Smooth muscle cell (in vitro differentiated cells): ENCODE measurements around the gene PCBD2. TPM values are rescaled to one million over a fixed set of nuclear protein-coding genes. Genes with fewer than 3 reads are reported as not detected.

ENCODE experiments used
- DNase-seq: peaks from one replicate; lab custom pipeline; 2025; ENCODE audit not compliant: unreplicated experiment; lab: John Stamatoyannopoulos, UW
- H2AFZ ChIP-seq: fragments of 200-600 bp; sonication (generic); 2 replicates; pipeline ENCODE4 v1.6.0; 2016; ENCODE audit warnings: antibody characterized with exemption, low read depth, mild to moderate bottlenecking
- H3F3A ChIP-seq: fragments of 200-600 bp; sonication (generic); 2 replicates; pipeline ENCODE4 v1.6.0; 2017; ENCODE audit warnings: antibody characterized with exemption, low read depth
- H3K27ac ChIP-seq: fragments of 200-600 bp; sonication (generic); 2 replicates; pipeline ENCODE4 v1.5.1; 2016; ENCODE audit warnings: low read depth, mild to moderate bottlenecking
- H3K27me3 ChIP-seq: fragments of 200-600 bp; sonication (generic); 2 replicates; pipeline ENCODE4 v1.6.1; 2016; ENCODE audit warnings: low read depth, mild to moderate bottlenecking
- H3K36me3 ChIP-seq: fragments of 200-600 bp; sonication (generic); 2 replicates; pipeline ENCODE4 v1.5.1; 2016; ENCODE audit warnings: low read depth
- H3K4me1 ChIP-seq: fragments of 200-600 bp; sonication (generic); 2 replicates; pipeline ENCODE4 v1.5.1; 2016; ENCODE audit warnings: low read depth
- H3K4me2 ChIP-seq: fragments of 200-600 bp; sonication (generic); 2 replicates; pipeline ENCODE4 v1.6.0; 2016; ENCODE audit warnings: mild to moderate bottlenecking
- H3K4me3 ChIP-seq: fragments of 200-600 bp; sonication (generic); 2 replicates; pipeline ENCODE4 v1.5.1; 2016; ENCODE audit warnings: mild to moderate bottlenecking
- H3K79me2 ChIP-seq: fragments of 200-600 bp; sonication (generic); 2 replicates; pipeline ENCODE4 v1.6.0; 2016; ENCODE audit warnings: low read depth, mild to moderate bottlenecking
- H3K9ac ChIP-seq: fragments of 200-600 bp; sonication (generic); 2 replicates; pipeline ENCODE4 v1.6.0; 2016; ENCODE audit warnings: low read depth
- H3K9me3 ChIP-seq: fragments of 200-600 bp; sonication (generic); replicated peaks from 2 replicates; pipeline ENCODE4 v1.5.1; 2016; ENCODE audit warnings: low read depth
- H4K20me1 ChIP-seq: fragments of 200-600 bp; sonication (generic); 2 replicates; pipeline ENCODE4 v1.6.0; 2016; ENCODE audit warnings: low read depth
- WGBS: methylation state at CpG from one replicate; pipeline ENCODE4 v1.1.7; 2016; ENCODE audit warnings: low lambda C conversion rate; 5-methylcytosine and 5-hydroxymethylcytosine counted together
- polyA plus RNA-seq: library from polyadenylated mRNA; unstranded; fragments of >200 nt; fragmentation: Nextera tagmentation; extraction: Ambion mirVana; gene quantifications from 2 replicates; pipeline ENCODE4 v1.2.1, GENCODE V29; 2016
- total RNA-seq: library from RNA; depleted of rRNA; stranded (reverse); fragments of >200 nt; gene quantifications from 2 replicates; pipeline ENCODE4 v1.2.3, GENCODE V29; 2014
- TF ChIP-seq, protein P1 (sequence below): fragments of 200-600 bp; sonication (generic); IDR thresholded peaks from 2 replicates; pipeline ENCODE4 v1.5.1; 2017; ENCODE audit warnings: borderline replicate concordance, mild to moderate bottlenecking, antibody characterized with exemption; ENCODE audit not compliant: insufficient read depth, poor library complexity, severe bottlenecking

The PCBD2 gene
- total and polyA plus RNA-seq, 2 experiments from 2014 or later, result 2.4 to 3.3 TPM

DNA sequence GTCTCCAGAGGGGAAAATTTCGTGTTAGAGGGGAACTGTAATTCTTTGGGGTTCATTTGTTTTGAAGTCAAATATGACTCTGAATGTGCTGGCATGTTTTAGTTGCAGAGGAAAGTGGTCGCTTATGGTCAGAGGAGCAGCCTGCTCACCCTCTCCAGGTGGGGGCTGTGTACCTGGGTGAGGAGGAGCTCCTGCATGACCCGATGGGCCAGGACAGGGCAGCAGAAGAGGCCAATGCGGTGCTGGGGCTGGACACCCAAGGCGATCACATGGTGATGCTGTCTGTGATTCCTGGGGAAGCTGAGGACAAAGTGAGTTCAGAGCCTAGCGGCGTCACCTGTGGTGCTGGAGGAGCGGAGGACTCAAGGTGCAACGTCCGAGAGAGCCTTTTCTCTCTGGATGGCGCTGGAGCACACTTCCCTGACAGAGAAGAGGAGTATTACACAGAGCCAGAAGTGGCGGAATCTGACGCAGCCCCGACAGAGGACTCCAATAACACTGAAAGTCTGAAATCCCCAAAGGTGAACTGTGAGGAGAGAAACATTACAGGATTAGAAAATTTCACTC lies 17.3 kb upstream of the PCBD2 start:
- Histone ChIP-seq H3K4me3 (no peak overlapping the region), H3K9ac (no peak overlapping the region), H3K27ac (no peak overlapping the region), H3K9me3 (no peaks in the 10 kb centered on the region), H3K4me1 (no peaks in the 10 kb centered on the region), H4K20me1 (peaks cover 61% of the 10 kb centered on the region), H3K4me2 (no peak overlapping the region), H3K36me3 (no peaks in the 10 kb centered on the region), H3K27me3 (no peaks in the 10 kb centered on the region), H3K79me2 (peaks cover 64% of the 10 kb centered on the region), H2AFZ (no peak overlapping the region), H3F3A (no peaks in the 10 kb centered on the region)
- DNase-seq, result no peak
- TF ChIP-seq, protein P1, sequence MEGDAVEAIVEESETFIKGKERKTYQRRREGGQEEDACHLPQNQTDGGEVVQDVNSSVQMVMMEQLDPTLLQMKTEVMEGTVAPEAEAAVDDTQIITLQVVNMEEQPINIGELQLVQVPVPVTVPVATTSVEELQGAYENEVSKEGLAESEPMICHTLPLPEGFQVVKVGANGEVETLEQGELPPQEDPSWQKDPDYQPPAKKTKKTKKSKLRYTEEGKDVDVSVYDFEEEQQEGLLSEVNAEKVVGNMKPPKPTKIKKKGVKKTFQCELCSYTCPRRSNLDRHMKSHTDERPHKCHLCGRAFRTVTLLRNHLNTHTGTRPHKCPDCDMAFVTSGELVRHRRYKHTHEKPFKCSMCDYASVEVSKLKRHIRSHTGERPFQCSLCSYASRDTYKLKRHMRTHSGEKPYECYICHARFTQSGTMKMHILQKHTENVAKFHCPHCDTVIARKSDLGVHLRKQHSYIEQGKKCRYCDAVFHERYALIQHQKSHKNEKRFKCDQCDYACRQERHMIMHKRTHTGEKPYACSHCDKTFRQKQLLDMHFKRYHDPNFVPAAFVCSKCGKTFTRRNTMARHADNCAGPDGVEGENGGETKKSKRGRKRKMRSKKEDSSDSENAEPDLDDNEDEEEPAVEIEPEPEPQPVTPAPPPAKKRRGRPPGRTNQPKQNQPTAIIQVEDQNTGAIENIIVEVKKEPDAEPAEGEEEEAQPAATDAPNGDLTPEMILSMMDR, result no peak
- WGBS, result 91% methylated on average over 14 of the region's 14 CpGs

DNA sequence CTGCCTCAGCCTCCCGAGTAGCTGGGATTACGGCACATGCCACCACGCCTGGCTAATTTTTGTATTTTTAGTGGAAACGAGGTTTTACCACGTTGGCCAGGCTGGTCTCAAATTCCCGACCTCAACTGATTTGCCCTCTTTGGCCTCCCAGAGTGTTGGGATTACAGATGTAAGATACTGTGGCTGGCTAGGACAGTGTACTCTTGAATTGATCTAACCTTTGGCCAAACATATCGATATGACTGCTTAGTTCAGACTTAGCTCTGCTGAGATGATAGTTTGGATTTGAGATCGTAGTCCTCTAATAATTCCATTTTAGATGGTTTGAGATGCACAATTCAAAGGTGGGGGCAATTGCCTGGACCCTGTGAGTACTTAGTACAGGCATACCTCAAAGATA lies 15.6 kb upstream of the PCBD2 start:
- H3K79me2 ChIP-seq, result peaks cover 48% of the 10 kb centered on the region
- no peak overlapping the region for H3K9ac ChIP-seq
- H3K4me3 ChIP-seq, result no peak overlapping the region
- no peaks in the 10 kb centered on the region for H3K4me1 ChIP-seq
- no peaks in the 10 kb centered on the region for H3K27me3 ChIP-seq
- peaks cover 53% of the 10 kb centered on the region for H4K20me1 ChIP-seq
- DNase-seq, result no peak
- H3F3A ChIP-seq, result no peaks in the 10 kb centered on the region
- H3K27ac ChIP-seq, result no peak overlapping the region
- H3K9me3 ChIP-seq, result no peaks in the 10 kb centered on the region
- no peak overlapping the region for H3K4me2 ChIP-seq
- TF ChIP-seq, protein P1, result no peak
- no peak overlapping the region for H2AFZ ChIP-seq
- no peaks in the 10 kb centered on the region for H3K36me3 ChIP-seq
- 97% methylated on average over 8 of the region's 8 CpGs for WGBS

DNA sequence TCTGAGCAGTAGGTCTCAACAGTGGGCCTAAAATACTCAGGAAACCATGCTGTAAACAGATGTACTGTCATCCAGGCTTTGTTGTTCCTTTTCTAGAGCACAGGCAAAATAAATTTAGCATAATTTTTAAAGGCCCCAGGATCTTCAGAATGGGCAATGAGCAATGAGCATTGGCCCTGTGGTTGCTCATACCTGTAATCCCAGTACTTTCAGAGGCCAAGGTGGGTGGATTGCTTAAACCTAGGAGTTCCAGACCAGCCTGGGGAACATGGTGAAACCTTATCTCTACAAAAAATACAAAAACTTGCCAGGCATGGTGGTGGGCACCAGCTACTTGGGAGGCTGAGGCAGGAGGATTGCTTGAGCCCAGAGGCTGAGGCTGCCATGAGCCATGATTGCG lies 13.5 kb upstream of the PCBD2 start:
- H3K36me3 ChIP-seq, result no peaks in the 10 kb centered on the region
- peaks cover 32% of the 10 kb centered on the region for H4K20me1 ChIP-seq
- no peak overlapping the region for H3K4me2 ChIP-seq
- no peak overlapping the region for H3K9ac ChIP-seq
- H3K27ac ChIP-seq, result no peak overlapping the region
- DNase-seq, result no peak
- H3K4me3 ChIP-seq, result no peak overlapping the region
- H3F3A ChIP-seq, result no peaks in the 10 kb centered on the region
- peaks cover 30% of the 10 kb centered on the region for H3K79me2 ChIP-seq
- H3K27me3 ChIP-seq, result no peaks in the 10 kb centered on the region
- TF ChIP-seq, protein P1, result no peak
- no peaks in the 10 kb centered on the region for H3K4me1 ChIP-seq
- 100% methylated on average over 1 of the region's 1 CpG for WGBS
- H3K9me3 ChIP-seq, result no peaks in the 10 kb centered on the region
- H2AFZ ChIP-seq, result no peak overlapping the region

DNA sequence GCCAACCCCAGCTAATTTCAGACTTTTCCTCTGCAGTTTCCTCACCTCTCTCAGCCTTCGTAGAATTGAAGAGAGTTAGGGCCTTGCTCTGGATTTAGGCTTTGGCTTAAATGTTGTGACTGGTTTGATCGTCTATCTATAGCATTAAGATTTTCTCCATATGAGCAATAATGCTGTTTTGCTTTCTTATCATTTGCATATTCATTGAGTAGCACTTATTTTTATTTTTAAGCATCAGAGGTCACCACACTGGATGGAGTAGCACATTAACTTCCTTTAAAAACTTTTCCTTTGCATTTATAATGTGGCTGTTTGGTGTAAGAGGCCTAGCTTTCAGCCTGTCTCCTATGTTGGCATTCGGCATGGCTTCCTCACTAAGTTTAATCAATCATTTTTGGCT lies 12.6 kb upstream of the PCBD2 start:
- 98% methylated on average over 3 of the region's 3 CpGs for WGBS

More for the DNA sequence above, 12.6 kb upstream of the PCBD2 start:
- TF ChIP-seq, protein P1, result no peak
- no peak for DNase-seq
- H3K36me3 ChIP-seq, result no peaks in the 10 kb centered on the region
- no peaks in the 10 kb centered on the region for H3K9me3 ChIP-seq
- H3F3A ChIP-seq, result no peaks in the 10 kb centered on the region
- H3K27me3 ChIP-seq, result no peaks in the 10 kb centered on the region
- H3K79me2 ChIP-seq, result peaks cover 26% of the 10 kb centered on the region
- H3K4me2 ChIP-seq, result no peak overlapping the region
- H3K27ac ChIP-seq, result no peak overlapping the region
- H2AFZ ChIP-seq, result no peak overlapping the region
- peaks cover 24% of the 10 kb centered on the region for H4K20me1 ChIP-seq
- no peak overlapping the region for H3K4me3 ChIP-seq
- no peak overlapping the region for H3K9ac ChIP-seq
- H3K4me1 ChIP-seq, result no peaks in the 10 kb centered on the region
